ENCODE measurements around the gene C17orf107. TPM values are rescaled to one million over a fixed set of nuclear protein-coding genes. Genes with fewer than 3 reads are reported as not detected.

Gene C17orf107
- total and polyA plus RNA-seq, 2 of the 13 experiments (the other 11 are each of a cell fraction or from before 2014, with no cell fraction given) = 0.20 to 0.59 TPM

DNA sequence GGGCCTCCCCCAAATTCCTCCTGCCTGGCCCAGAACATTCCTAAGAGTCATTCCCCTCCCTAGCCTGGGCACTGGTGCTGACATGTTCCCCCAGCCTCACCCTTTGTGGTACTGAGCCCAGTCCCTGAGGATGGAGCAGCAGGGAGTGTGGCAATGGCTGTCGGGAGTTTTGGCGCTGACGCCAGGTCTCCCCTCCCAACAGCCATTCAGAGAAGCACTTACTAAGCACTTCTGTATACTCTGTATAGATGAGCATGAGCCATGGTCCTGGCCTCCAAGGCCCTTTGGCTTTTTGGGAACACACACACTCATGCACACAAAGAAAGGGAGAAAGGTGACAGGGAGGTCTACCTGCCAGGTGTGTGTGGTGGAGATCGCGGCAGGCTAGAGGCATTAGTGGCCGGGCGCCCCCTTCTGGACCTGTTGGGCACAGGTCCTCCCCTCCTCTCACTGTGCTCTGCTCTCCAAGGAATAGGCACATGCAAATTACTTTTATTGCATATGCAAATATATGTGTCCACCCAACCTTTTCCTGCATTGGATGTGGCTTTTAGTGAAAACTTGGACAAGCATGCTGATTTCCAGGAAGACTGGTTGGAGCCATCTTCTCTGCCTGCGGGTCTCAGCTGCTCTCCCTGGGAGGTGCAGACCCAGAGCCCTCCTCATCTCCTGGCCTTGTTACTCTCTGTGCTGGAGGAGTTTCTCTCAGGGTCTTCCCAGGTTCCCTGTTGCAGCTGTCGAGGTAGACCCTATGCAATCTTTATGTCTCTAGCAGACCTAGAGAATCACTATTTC, 17.4 kb upstream of the C17orf107 start:
- ChIA-PET CTCF (ENCODE audit: low intra/inter-chr PET ratio, low total read pairs) (interaction anchor here (0.7 to 2.1 kb wide), 5 partner anchors 67 to 172 kb away, joined by 4 to 8 read pairs (median 6); partner anchors contain the start of genes ARRB2 and GLTPD2), POLR2A (no interaction called here)
- intact Hi-C loops (cut with micrococcal nuclease; ENCODE audit: unreplicated experiment) (loop anchor here (2.0 to 10.0 kb wide), 3 partner anchors 47 to 317 kb away; partner anchors contain the start of genes GGT6 and MINK1), in situ Hi-C loops (cut with HindIII; ENCODE audit: extremely low pct_ligation_motif_present, low pct_unique_long_range_greater_than_20kb) (loop anchor here (5.0 kb wide), 2 partner anchors 75 to 150 kb away; partner anchors contain the start of genes MED11 and PLD2)
- 77% methylated on average over 7 of the region's 9 CpGs for WGBS (ENCODE audit: low lambda C conversion rate)
- TSS peak; percentile 37 for BruUV-seq (replicated peaks)
- H3K9ac ChIP-seq (ENCODE audit: insufficient read depth, low read depth, low read length) = no peak overlapping the region
- H3K79me2 ChIP-seq (ENCODE audit: insufficient read depth, low read length) = no peaks in the 10 kb centered on the region
- no peak overlapping the region for H2AFZ ChIP-seq (ENCODE audit: low read length)
- no peaks in the 10 kb centered on the region for H4K20me1 ChIP-seq (ENCODE audit: insufficient read depth, low read length)
- H3K4me1 ChIP-seq (ENCODE audit: insufficient read depth, low read length) = no peaks in the 10 kb centered on the region
- H3K4me2 ChIP-seq (ENCODE audit: low read depth, low read length) = no peak overlapping the region
- no peak overlapping the region for H3K27ac ChIP-seq (ENCODE audit: extremely low read length, insufficient read depth, low read length)
- peaks cover 35 to 68% of the 10 kb centered on the region in 2 experiments for H3K36me3 ChIP-seq (replicated peaks in 1 of 2; ENCODE audit: control insufficient read depth in 1 of 2, insufficient read depth in 2 of 2, low read length in 2 of 2)
- H3K27me3 ChIP-seq (ENCODE audit: control insufficient read depth in 1 of 2, insufficient read depth in 2 of 2, low read length in 2 of 2) = no peaks in the 10 kb centered on the region
- FAIRE-seq = peak; percentile 52
- ATAC-seq = peak; percentile 90
- peak; percentile 41 for DNase-seq (ENCODE audit: low spot score)
- no peak overlapping the region for H3K4me3 ChIP-seq (replicated peaks in 1 of 3; ENCODE audit: insufficient read depth in 1 of 3, low read depth in 2 of 3, low read length in 3 of 3)
- H3K9me3 ChIP-seq (ENCODE audit: low read length) = no peaks in the 10 kb centered on the region
- no peak for TF ChIP-seq KLF15 (CRISPR knock-in tag; IDR thresholded peaks at IDR 0.05; ENCODE audit: borderline replicate concordance)
- no peak for TF ChIP-seq SPEN (CRISPR knock-in tag; IDR thresholded peaks at IDR 0.05; ENCODE audit: low read depth)
- no peak for TF ChIP-seq MIER2 (CRISPR knock-in tag; IDR thresholded peaks at IDR 0.05)
- TF ChIP-seq MIER3 (CRISPR knock-in tag; IDR thresholded peaks at IDR 0.05; ENCODE audit: borderline replicate concordance) = no peak
- TF ChIP-seq HCFC1 (IDR thresholded peaks at IDR 0.05; ENCODE audit: low read depth, low read length) = no peak
- TF ChIP-seq STAG1 (CRISPR knock-in tag; IDR thresholded peaks at IDR 0.05) = peak; percentile 88
- TF ChIP-seq HMG20A (CRISPR knock-in tag; IDR thresholded peaks at IDR 0.05; ENCODE audit: borderline replicate concordance) = no peak
- TF ChIP-seq SALL1 (CRISPR knock-in tag; IDR thresholded peaks at IDR 0.05) = peak; percentile 26; the same call in 1 of the 2 replicates
- no peak for TF ChIP-seq SP2 (CRISPR knock-in tag; IDR thresholded peaks at IDR 0.05)
- TF ChIP-seq, protein P1, sequence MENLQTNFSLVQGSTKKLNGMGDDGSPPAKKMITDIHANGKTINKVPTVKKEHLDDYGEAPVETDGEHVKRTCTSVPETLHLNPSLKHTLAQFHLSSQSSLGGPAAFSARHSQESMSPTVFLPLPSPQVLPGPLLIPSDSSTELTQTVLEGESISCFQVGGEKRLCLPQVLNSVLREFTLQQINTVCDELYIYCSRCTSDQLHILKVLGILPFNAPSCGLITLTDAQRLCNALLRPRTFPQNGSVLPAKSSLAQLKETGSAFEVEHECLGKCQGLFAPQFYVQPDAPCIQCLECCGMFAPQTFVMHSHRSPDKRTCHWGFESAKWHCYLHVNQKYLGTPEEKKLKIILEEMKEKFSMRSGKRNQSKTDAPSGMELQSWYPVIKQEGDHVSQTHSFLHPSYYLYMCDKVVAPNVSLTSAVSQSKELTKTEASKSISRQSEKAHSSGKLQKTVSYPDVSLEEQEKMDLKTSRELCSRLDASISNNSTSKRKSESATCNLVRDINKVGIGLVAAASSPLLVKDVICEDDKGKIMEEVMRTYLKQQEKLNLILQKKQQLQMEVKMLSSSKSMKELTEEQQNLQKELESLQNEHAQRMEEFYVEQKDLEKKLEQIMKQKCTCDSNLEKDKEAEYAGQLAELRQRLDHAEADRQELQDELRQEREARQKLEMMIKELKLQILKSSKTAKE (CRISPR knock-in tag; IDR thresholded peaks at IDR 0.05; ENCODE audit: borderline replicate concordance) = no peak
- TF ChIP-seq, protein P2, sequence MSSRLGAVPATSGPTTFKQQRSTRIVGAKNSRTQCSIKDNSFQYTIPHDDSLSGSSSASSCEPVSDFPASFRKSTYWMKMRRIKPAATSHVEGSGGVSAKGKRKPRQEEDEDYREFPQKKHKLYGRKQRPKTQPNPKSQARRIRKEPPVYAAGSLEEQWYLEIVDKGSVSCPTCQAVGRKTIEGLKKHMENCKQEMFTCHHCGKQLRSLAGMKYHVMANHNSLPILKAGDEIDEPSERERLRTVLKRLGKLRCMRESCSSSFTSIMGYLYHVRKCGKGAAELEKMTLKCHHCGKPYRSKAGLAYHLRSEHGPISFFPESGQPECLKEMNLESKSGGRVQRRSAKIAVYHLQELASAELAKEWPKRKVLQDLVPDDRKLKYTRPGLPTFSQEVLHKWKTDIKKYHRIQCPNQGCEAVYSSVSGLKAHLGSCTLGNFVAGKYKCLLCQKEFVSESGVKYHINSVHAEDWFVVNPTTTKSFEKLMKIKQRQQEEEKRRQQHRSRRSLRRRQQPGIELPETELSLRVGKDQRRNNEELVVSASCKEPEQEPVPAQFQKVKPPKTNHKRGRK (CRISPR knock-in tag; IDR thresholded peaks at IDR 0.05) = no peak
- TF ChIP-seq NR1H2 (CRISPR knock-in tag; IDR thresholded peaks at IDR 0.05; ENCODE audit: borderline replicate concordance, low read depth) = no peak
- TF ChIP-seq ZNF670 (CRISPR knock-in tag; IDR thresholded peaks at IDR 0.05; ENCODE audit: borderline replicate concordance) = no peak
- 0 out of 2 replicates have a peak, but pooled peaks have one; percentile 25 for TF ChIP-seq FOXO1 (CRISPR knock-in tag; IDR thresholded peaks at IDR 0.05)
- TF ChIP-seq FOXA1 (IDR thresholded peaks at IDR 0.05) = no peak
- no peak for TF ChIP-seq FOXA1 (CRISPR knock-in tag; IDR thresholded peaks at IDR 0.05)
- 0 out of 2 replicates have a peak, but pooled peaks have one; percentile 41 for TF ChIP-seq ZNF83 (CRISPR knock-in tag; IDR thresholded peaks at IDR 0.05; ENCODE audit: borderline replicate concordance)
- TF ChIP-seq KDM6A (CRISPR knock-in tag; IDR thresholded peaks at IDR 0.05; ENCODE audit: low read depth) = no peak
- no peak for TF ChIP-seq SCMH1 (CRISPR knock-in tag; IDR thresholded peaks at IDR 0.05; ENCODE audit: borderline replicate concordance)
- TF ChIP-seq BRCA1 (CRISPR knock-in tag; IDR thresholded peaks at IDR 0.05) = no peak
- TF ChIP-seq ARNT (IDR thresholded peaks at IDR 0.05) = no peak
- TF ChIP-seq, protein P3, sequence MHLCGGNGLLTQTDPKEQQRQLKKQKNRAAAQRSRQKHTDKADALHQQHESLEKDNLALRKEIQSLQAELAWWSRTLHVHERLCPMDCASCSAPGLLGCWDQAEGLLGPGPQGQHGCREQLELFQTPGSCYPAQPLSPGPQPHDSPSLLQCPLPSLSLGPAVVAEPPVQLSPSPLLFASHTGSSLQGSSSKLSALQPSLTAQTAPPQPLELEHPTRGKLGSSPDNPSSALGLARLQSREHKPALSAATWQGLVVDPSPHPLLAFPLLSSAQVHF (CRISPR knock-in tag; IDR thresholded peaks at IDR 0.05) = no peak
- no peak for TF ChIP-seq TEAD2 (CRISPR knock-in tag; IDR thresholded peaks at IDR 0.05)

Measured in HepG2 (cell line).